Right atrium auricular region (tissue), 2 donors: Measurements from ENCODE around the gene GAD2. TPM values are rescaled to one million over a fixed set of nuclear protein-coding genes. Genes with fewer than 3 reads are reported as not detected.
"Not testable (repeated sequence)": the region's sequence is repeated elsewhere in the genome, so short reads cannot be mapped to it uniquely, and the experiment has no call there.

Experiments used
- DNase-seq: peaks from one replicate; pipeline ENCODE4 v3.0.0-alpha.2; 2019; ENCODE audit warnings: low spot score
- H3K27ac ChIP-seq, 2 donors: fragments of 200-600 bp; sonication (generic); 1 replicate in 1 of 2; 2 replicates in 1 of 2; pipeline ENCODE4 v1.5.1; 2016 to 2019
- H3K27me3 ChIP-seq, 2 donors: fragments of 200-600 bp; sonication (generic); one replicate each; pipeline versions ENCODE4 v1.5.1 to v1.6.0; 2017 to 2019
- H3K36me3 ChIP-seq: fragments of 200-600 bp; sonication (generic); one replicate; pipeline ENCODE4 v1.5.1; 2016
- H3K4me1 ChIP-seq, 2 donors: fragments of 200-600 bp; sonication (generic); one replicate each; pipeline versions ENCODE4 v1.5.1 to v1.6.0; 2017 to 2019
- H3K4me3 ChIP-seq, 2 donors: fragments of 200-600 bp; sonication (generic); 1 replicate in 1 of 2; 2 replicates in 1 of 2; pipeline ENCODE4 v1.5.1; 2017 to 2019; ENCODE audit warnings: mild to moderate bottlenecking in 1 of 2, moderate library complexity in 1 of 2
- H3K9me3 ChIP-seq, 2 donors: fragments of 200-600 bp; sonication (generic); one replicate each; pipeline ENCODE4 v1.5.1; 2019
- CTCF ChIP-seq, 2 donors: fragments of 200-600 bp; sonication (generic); IDR thresholded peaks; one replicate each; pipeline ENCODE4 v1.5.1; 2019; ENCODE audit warnings: antibody characterized with exemption in 2 of 2
- total RNA-seq, 2 donors: library from RNA; depleted of rRNA; stranded (reverse); fragments of >200 nt; gene quantifications; one replicate each; pipeline ENCODE4 v1.1.0, GENCODE V29; 2016

Gene GAD2
- total RNA-seq, 2 donors from 2014 or later = not detected

GRCh38 chr10:26334932-26335573 is 118.5 kb downstream of the GAD2 start:
- Histone ChIP-seq H3K9me3 (peaks cover 0 to 9% of the 10 kb centered on the region in 2 donors), H3K36me3 (no peaks in the 10 kb centered on the region), H3K27ac (no peak overlapping the region), H3K27me3 (no peaks in the 10 kb centered on the region), H3K4me1 (no peaks in the 10 kb centered on the region), H3K4me3 (no peak overlapping the region)
- TF ChIP-seq CTCF (IDR thresholded peaks at IDR 0.05) = peak; percentile 45 to 76
- peak; percentile 63 for DNase-seq

- Histone ChIP-seq H3K4me3 (no peak overlapping the region), H3K36me3 (no peaks in the 10 kb centered on the region), H3K4me1 (no peaks in the 10 kb centered on the region), H3K27me3 (no peaks in the 10 kb centered on the region), H3K9me3 (peaks cover 0 to 9% of the 10 kb centered on the region in 2 donors), H3K27ac (no peak overlapping the region)
- no peak for TF ChIP-seq CTCF (IDR thresholded peaks at IDR 0.05)
- no peak for DNase-seq
These were observed 119.1 kb downstream of the GAD2 start for GRCh38 chr10:26335574-26336093.

GRCh38 chr10:26336979-26337378 is 120.4 kb downstream of the GAD2 start:
- Histone ChIP-seq H3K27ac (no peak overlapping the region), H3K27me3 (no peaks in the 10 kb centered on the region)

GRCh38 chr10:26341701-26342100 is 125.1 kb downstream of the GAD2 start:
- no peak overlapping the region for H3K4me3 ChIP-seq
- no peaks in the 10 kb centered on the region for H3K27me3 ChIP-seq
- no peaks in the 10 kb centered on the region for H3K4me1 ChIP-seq
- H3K9me3 ChIP-seq = no peaks in the 10 kb centered on the region
- no peak for DNase-seq
- no peak overlapping the region for H3K27ac ChIP-seq
- no peaks in the 10 kb centered on the region for H3K36me3 ChIP-seq
- TF ChIP-seq CTCF (IDR thresholded peaks at IDR 0.05) = no peak

More at GRCh38 chr10:26336979-26337378, 120.4 kb downstream of the GAD2 start:
- no peak overlapping the region for H3K4me3 ChIP-seq
- no peak for TF ChIP-seq CTCF (IDR thresholded peaks at IDR 0.05)
- H3K9me3 ChIP-seq = peaks cover 0 to 9% of the 10 kb centered on the region in 2 donors
- H3K4me1 ChIP-seq = no peaks in the 10 kb centered on the region
- no peaks in the 10 kb centered on the region for H3K36me3 ChIP-seq
- no peak for DNase-seq

- H3K27me3 ChIP-seq, H3K9me3 ChIP-seq, H3K27ac ChIP-seq, H3K4me1 ChIP-seq, H3K4me3 ChIP-seq, DNase-seq, H3K36me3 ChIP-seq: not testable (repeated sequence)
These were observed 132.3 kb downstream of the GAD2 start for GRCh38 chr10:26348821-26349417.

Other genes with a start within 250 kb of the GAD2 start
- 1 to 10 TPM; 1.4 to 3.1 TPM for gene APBB1IP, start 221.6 kb downstream of the GAD2 start, total RNA-seq